Measurements from ENCODE around the gene ARHGEF7.
"Not testable (repeated sequence)": the region's sequence is repeated elsewhere in the genome, so short reads cannot be mapped to it uniquely, and the experiment has no call there.

The ARHGEF7 gene

GRCh38 chr13:111198732-111199378 lies 83.7 kb downstream of the ARHGEF7 start:
- H3K36me3 ChIP-seq (ENCODE audit: insufficient read depth, low read length) = peaks cover 56% of the 10 kb centered on the region
- peak overlapping the region; percentile 65; the same call in 1 of the 2 replicates for H3K4me2 ChIP-seq (ENCODE audit: low read length)
- peaks cover 51% of the 10 kb centered on the region for H3K4me1 ChIP-seq (ENCODE audit: insufficient read depth, low read length, severe bottlenecking)
- not testable (repeated sequence) for H4K20me1 ChIP-seq (ENCODE audit: insufficient read depth, low read length); H3K9ac ChIP-seq (ENCODE audit: low read length); H2AFZ ChIP-seq (ENCODE audit: low read length); H3F3A ChIP-seq (ENCODE audit: insufficient read depth, low read length); H3K27me3 ChIP-seq (ENCODE audit: insufficient read depth, low read length); H3K4me3 ChIP-seq (ENCODE audit: low read depth, low read length, poor library complexity, severe bottlenecking); H3K9me3 ChIP-seq (ENCODE audit: low read length); H3K9me2 ChIP-seq (ENCODE audit: low read depth, low read length)
- H3K27ac ChIP-seq (ENCODE audit: low read depth, low read length, poor library complexity, severe bottlenecking) = peak overlapping the region; percentile 93
- H3K79me2 ChIP-seq (ENCODE audit: insufficient read depth, low read length) = peaks cover 54% of the 10 kb centered on the region

GRCh38 chr13:111201304-111201940 lies 86.3 kb downstream of the ARHGEF7 start:
- Histone ChIP-seq H3K9me2 (ENCODE audit: low read depth, low read length) (no peaks in the 10 kb centered on the region), H2AFZ (ENCODE audit: low read length) (no peak overlapping the region), H3K36me3 (ENCODE audit: insufficient read depth, low read length) (peaks cover 48% of the 10 kb centered on the region), H4K20me1 (ENCODE audit: insufficient read depth, low read length) (no peaks in the 10 kb centered on the region), H3K4me3 (ENCODE audit: low read depth, low read length, poor library complexity, severe bottlenecking) (peak overlapping the region; percentile 48), H3K4me2 (ENCODE audit: low read length) (peak overlapping the region; percentile 65), H3K79me2 (ENCODE audit: insufficient read depth, low read length) (peaks cover 57% of the 10 kb centered on the region), H3K9me3 (ENCODE audit: low read length) (no peaks in the 10 kb centered on the region), H3K4me1 (ENCODE audit: insufficient read depth, low read length, severe bottlenecking) (peaks cover 76% of the 10 kb centered on the region), H3F3A (ENCODE audit: insufficient read depth, low read length) (peaks cover 6% of the 10 kb centered on the region; the same call in 1 of the 2 replicates), H3K27me3 (ENCODE audit: insufficient read depth, low read length) (no peaks in the 10 kb centered on the region), H3K9ac (ENCODE audit: low read length) (peak overlapping the region; percentile 31; the same call in 1 of the 2 replicates), H3K27ac (ENCODE audit: low read depth, low read length, poor library complexity, severe bottlenecking) (peak overlapping the region; percentile 93)
- no peak for TF ChIP-seq CTCF (IDR thresholded peaks at IDR 0.05; ENCODE audit: low read length)
- no peak for TF ChIP-seq EZH2 (IDR thresholded peaks at IDR 0.05; ENCODE audit: borderline replicate concordance, low read length)

- Histone ChIP-seq H4K20me1 (ENCODE audit: insufficient read depth, low read length) (no peaks in the 10 kb centered on the region), H3K27ac (ENCODE audit: low read depth, low read length, poor library complexity, severe bottlenecking) (peak overlapping the region; percentile 93), H3K9ac (ENCODE audit: low read length) (peak overlapping the region; percentile 31; the same call in 1 of the 2 replicates), H3K9me2 (ENCODE audit: low read depth, low read length) (no peaks in the 10 kb centered on the region), H3K79me2 (ENCODE audit: insufficient read depth, low read length) (peaks cover 61% of the 10 kb centered on the region), H3K4me2 (ENCODE audit: low read length) (peak overlapping the region; percentile 65), H3K4me1 (ENCODE audit: insufficient read depth, low read length, severe bottlenecking) (peaks cover 81% of the 10 kb centered on the region), H2AFZ (ENCODE audit: low read length) (no peak overlapping the region), H3K36me3 (ENCODE audit: insufficient read depth, low read length) (peaks cover 46% of the 10 kb centered on the region), H3K4me3 (ENCODE audit: low read depth, low read length, poor library complexity, severe bottlenecking) (peak overlapping the region; percentile 48), H3K9me3 (ENCODE audit: low read length) (no peaks in the 10 kb centered on the region), H3F3A (ENCODE audit: insufficient read depth, low read length) (peaks cover 6% of the 10 kb centered on the region; the same call in 1 of the 2 replicates), H3K27me3 (ENCODE audit: insufficient read depth, low read length) (no peaks in the 10 kb centered on the region)
- TF ChIP-seq EZH2 (IDR thresholded peaks at IDR 0.05; ENCODE audit: borderline replicate concordance, low read length) (no peak), CTCF (IDR thresholded peaks at IDR 0.05; ENCODE audit: low read length) (no peak)
Observed at GRCh38 chr13:111202156-111202621, 87.1 kb downstream of the ARHGEF7 start.
